Measurements from ENCODE around the gene SHH.

- TF ChIP-seq POLR2A (IDR thresholded peaks at IDR 0.05; ENCODE audit: low read depth, low read length) (no peak), CTCF (conservative IDR thresholded peaks at IDR 0.05; ENCODE audit: low read depth, low read length) (no peak), RCOR1 (IDR thresholded peaks at IDR 0.05; ENCODE audit: insufficient replicate concordance, low read length) (no peak), CEBPB (IDR thresholded peaks at IDR 0.05; ENCODE audit: low read depth, low read length) (no peak)
These were observed 52.4 kb downstream of the SHH start for GRCh38 chr7:155759740-155760430.
